Lung microvascular endothelial cell (primary cell): Measurements from ENCODE around the gene ZNF467. TPM values are rescaled to one million over a fixed set of nuclear protein-coding genes. Genes with fewer than 3 reads are reported as not detected.

Source experiments
- DNase-seq, 2 donors: peaks; one replicate each; pipeline versions ENCODE4 v3.0.0 to v3.0.0-alpha.2; 2010; ENCODE audit warnings: low read depth in 2 of 2
- total RNA-seq: library from RNA; depleted of rRNA; stranded (reverse); fragments of >200 nt; gene quantifications from 2 replicates; pipeline ENCODE4 v1.2.1, GENCODE V29; 2014

ZNF467 gene, protein sequence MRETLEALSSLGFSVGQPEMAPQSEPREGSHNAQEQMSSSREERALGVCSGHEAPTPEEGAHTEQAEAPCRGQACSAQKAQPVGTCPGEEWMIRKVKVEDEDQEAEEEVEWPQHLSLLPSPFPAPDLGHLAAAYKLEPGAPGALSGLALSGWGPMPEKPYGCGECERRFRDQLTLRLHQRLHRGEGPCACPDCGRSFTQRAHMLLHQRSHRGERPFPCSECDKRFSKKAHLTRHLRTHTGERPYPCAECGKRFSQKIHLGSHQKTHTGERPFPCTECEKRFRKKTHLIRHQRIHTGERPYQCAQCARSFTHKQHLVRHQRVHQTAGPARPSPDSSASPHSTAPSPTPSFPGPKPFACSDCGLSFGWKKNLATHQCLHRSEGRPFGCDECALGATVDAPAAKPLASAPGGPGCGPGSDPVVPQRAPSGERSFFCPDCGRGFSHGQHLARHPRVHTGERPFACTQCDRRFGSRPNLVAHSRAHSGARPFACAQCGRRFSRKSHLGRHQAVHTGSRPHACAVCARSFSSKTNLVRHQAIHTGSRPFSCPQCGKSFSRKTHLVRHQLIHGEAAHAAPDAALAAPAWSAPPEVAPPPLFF
- 5.0 and 6.3 TPM in 2 replicates for total RNA-seq

DNA sequence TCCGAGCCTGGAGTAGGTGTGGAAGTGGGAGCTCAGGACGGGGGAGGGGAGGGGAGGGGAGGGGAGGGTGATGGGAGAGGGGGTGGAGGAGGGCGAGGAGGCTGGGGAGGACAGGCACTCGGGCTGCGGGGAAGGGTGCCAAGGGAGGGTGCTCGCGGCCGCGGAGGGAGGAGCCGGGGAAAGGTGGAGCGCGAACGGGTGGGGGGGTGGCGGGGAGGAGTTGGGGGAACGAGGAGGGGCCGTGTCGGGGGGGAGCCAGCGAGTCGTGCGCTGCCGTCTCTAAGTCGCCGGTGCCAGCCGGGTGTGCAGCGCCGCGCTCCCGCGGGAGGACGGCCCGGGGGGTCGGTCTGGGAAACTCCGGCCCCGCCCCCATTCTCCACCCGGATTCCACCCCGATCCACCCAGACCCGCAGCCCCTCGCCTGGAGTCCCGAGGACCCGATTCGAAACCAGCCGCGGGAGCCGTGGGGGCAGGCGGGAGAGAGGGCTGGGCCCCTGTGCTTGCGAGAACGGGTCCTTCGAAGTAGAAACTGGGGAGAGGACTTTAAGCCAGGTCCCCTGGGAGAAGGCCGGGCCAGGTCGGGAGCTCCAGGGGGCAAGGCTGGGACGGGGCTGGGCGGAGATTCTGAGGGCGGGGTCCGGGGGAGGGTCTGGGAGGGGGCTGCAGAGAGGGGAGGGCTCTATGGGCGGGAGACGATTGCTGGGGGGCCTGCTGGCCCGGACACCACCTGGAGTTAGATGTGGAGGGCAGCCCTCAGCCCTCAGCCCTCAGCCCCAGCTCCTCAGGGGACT is at the start of gene ZNF467:
TSS of gene ZNF467 (minus strand) at position 143 of the 791 bp plus-strand sequence. CDS start 2,556 bp downstream, outside the sequence.
- peak; percentile 14 to 46 for DNase-seq

DNA sequence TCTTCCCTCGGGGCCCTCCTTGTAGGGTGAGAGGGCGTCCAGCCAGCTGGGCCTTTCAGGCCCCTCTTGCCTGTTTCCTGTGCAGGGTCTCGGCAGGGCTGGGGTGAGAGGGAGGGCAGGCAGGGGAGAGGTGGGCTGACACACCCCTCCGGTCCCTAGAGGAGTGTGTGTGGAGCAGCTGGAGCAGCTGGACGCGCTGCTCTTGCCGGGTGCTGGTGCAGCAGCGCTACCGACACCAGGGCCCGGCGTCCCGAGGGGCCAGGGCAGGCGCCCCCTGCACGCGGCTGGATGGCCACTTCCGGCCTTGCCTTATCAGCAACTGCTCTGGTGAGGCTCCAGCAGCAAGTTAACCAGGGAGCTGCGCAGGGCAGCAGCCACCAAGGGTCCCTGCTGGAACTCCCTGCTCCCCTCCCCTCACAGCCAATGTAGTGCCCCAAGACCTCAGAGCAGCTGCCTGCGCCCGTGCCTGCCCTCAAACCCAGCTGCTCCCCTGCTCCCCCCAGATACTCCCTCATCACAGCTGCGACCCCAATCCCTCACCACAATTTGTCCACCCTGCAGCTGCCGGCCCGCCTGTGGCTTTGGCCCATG is 49.1 kb upstream of the ZNF467 start:
- DNase-seq: no peak

DNA sequence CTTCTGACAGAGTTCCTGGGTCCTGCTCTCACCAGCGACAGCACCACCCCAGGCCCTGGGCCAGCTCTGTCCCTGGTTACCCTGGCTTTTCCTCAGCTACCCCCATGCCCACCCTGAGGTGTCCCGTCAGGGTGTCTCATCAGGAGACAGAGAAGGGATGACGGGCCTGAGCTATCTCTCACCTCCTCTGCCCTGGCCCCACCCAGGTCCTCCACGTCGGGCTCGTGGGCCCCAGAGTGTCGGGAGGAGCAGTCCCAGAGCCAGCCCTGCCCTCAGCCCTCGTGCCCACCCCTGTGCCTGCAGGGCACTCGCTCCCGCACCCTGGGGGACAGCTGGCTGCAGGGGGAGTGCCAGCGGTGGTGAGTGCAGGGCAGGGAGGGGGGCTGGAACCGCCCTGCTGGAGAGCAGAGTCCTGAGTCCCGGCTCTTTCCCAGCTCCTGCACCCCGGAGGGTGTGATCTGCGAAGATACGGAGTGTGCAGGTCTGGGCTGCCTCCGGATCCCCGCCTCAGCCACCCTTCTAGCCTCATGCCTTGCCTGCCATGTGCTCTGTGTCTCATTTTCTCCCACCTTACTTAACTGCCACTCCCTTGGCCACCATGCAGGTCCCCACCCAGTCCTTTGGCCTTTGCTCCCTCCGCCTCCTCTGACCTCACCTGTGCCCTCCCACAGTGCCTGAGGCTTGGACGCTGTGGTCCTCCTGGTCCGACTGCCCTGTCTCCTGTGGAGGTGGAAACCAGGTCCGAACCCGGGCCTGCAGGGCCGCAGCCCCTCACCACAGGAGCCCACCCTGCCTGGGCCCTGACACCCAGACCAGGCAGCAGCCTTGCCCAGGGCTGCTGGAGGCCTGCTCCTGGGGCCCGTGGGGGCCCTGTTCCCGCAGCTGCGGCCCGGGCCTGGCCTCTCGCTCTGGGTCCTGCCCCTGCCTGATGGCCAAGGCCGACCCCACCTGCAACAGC is 48.1 kb upstream of the ZNF467 start:
- no peak for DNase-seq

DNA sequence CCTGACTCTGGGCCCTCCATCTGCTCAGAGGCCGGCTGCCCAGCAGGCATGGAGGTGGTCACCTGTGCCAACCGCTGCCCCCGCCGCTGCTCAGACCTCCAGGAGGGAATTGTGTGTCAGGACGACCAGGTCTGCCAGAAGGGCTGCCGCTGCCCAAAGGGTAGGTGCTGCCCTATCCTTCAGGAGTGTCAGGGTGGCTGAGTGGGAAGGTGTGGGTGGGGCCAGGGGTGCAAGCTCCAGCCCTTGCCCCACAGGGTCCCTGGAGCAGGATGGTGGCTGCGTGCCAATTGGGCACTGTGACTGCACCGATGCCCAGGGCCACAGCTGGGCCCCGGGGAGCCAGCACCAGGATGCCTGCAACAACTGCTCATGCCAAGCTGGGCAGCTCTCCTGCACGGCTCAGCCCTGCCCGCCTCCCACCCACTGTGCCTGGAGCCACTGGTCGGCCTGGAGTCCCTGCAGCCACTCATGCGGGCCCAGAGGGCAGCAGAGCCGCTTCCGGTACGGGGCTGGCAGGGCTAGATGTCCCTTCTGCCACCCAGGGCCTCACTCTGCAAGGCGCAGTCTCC is 47.3 kb upstream of the ZNF467 start:
- no peak for DNase-seq

DNA sequence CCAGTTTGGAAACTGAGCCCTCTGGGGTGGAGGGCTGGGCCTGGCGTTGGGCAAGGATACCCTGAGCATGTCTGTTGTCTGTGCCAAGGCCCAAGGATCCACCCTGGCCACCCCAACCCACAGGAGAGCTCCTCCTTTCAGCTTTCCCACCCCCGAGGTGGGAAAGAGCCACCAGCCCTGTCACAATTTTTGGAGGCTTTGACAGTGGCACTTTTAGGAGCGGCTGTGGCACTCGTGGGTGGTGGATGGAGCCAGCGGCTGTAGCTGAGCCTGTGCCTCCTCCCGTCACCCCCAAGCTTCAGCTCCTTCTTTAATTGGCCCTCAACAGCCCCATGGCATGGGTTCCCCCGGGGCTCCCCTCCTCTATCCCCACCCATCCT is 46.6 kb upstream of the ZNF467 start:
- no peak for DNase-seq

DNA sequence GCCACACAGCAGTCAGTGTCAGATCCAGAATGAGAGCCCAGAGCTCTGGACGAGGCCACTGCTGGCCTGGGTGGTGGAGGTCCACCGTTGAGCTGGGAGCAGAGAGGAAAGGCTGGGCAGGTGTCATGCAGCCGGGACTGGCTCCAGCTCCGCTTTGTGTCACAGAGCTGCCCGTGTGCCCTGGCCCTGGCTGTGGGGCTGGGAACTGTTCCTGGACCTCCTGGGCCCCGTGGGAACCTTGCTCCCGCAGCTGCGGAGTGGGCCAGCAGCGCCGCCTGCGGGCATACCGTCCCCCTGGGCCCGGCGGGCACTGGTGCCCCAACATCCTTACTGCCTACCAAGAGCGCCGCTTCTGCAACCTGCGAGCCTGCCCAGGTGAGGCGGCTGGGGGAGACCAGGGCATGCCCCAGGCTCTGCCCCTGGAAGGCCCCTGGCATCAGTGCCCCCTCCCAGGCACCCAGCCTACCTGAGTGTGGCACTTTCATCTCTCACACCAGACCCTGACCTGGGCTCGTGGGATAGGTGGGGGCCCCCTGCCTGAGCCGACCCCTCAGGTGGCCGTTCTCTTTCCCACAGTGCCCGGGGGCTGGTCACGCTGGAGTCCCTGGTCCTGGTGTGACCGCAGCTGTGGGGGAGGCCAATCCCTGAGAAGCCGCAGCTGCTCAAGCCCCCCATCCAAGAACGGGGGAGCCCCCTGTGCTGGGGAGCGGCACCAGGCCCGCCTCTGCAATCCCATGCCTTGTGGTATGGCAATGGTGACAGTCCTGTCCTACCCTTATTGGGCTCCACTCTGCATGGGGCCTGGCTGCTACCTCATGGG is 46.0 kb upstream of the ZNF467 start:
- no peak for DNase-seq

DNA sequence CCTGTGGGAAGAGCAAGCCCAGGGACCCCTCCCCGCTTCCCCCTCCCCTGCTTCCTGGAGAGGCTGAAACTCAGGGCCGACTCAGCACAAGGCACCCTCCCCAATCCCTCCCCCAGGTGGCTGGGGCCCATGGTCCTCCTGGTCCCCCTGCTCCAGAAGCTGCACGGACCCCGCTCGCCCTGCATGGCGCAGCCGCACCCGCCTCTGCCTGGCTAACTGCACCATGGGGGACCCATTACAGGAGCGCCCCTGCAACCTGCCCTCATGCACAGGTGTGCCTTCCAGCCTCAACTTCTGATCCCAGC is 45.1 kb upstream of the ZNF467 start:
- no peak for DNase-seq

DNA sequence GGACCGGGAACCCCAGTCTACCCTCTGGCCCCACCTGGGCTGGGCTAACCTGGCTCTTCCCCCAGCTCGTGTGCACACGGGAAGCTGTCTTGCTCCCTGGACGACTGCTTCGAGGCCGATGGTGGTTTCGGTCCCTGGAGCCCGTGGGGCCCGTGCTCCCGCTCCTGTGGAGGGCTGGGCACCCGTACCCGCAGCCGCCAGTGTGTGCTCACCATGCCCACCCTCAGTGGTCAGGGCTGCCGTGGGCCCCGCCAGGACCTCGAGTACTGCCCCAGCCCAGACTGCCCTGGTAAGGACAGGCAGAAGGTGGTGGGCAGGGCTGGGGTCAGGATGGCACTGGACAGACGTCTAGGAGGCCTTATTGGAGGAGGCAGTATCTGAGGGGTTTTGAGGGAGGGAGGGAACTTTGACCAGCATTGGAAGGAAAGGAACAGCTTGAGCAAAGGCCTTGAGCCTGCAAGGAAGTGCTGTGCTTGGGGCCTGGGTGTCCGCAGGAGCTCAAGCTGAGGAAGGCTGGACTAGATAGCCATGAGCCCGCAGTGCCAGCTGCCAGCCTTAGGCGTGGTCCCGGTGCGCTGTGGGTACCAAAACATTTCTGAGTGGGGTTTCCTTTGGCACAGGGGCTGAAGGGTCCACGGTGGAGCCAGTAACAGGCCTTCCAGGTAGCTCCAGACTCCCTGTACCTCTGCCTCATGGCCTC is 44.6 kb upstream of the ZNF467 start:
- DNase-seq: no peak

DNA sequence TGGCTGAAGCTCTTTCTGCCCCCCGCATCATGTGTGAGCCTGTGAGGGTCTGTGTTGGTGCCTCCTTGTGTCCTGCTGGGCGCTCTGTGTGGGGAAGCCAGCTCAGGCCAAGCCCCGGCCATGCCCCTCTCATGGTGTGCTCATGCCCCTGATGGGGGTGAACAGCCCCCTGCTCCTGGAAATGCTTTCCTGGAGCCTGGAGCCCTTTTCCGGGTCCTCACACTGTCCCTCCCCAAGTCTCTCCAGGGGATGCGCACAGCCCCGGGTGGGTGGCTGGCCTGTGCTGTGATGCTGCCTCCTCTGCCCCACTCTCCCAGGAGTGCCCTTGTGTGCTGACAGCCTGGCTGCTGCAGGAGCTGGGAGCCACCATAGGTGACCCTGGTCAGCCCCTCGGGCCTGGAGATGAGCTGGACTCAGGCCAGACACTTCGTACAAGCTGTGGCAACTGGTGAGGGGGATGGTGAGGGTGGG is 43.9 kb upstream of the ZNF467 start:
- no peak for DNase-seq

DNA sequence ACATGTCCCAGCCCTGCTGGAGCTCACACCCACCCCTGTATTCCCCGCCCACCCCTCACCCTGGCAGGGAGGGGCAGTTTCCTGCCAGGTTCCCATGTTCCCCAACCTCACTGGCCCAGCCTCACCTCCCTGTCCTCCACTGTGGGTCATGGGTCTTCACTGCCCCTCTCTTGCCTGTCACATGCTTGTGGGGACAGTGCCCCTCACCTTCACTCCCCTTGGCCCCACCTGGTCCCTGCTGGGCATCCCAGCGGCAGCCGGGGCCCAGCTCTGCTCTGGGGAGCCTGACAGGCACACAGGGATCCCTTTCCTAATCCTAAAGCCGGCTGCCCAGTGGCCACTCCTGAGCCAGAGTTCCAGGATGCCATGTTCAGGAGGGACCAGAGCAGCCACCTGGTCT is 43.4 kb upstream of the ZNF467 start:
- DNase-seq: no peak

DNA sequence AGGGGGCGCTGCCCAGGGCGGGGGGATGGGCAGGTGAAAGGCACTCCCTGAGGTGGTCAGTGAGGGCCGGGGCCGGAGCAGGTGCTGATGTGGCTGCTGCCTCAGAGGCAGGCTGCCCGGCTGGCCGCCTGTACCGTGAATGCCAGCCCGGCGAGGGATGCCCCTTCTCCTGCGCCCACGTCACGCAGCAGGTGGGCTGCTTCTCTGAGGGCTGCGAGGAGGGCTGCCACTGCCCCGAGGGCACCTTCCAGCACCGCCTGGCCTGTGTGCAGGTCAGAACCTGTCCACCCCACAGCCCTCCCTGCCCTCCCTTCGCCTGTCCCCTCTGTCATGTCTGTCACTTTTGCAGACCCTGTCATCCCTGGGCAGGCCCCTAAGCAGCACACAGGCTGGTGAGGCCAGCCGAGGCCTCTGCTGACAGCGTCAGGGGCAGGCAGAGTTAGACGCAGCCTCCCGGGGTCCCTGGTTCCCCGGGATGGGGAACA is 42.9 kb upstream of the ZNF467 start:
- DNase-seq: no peak

DNA sequence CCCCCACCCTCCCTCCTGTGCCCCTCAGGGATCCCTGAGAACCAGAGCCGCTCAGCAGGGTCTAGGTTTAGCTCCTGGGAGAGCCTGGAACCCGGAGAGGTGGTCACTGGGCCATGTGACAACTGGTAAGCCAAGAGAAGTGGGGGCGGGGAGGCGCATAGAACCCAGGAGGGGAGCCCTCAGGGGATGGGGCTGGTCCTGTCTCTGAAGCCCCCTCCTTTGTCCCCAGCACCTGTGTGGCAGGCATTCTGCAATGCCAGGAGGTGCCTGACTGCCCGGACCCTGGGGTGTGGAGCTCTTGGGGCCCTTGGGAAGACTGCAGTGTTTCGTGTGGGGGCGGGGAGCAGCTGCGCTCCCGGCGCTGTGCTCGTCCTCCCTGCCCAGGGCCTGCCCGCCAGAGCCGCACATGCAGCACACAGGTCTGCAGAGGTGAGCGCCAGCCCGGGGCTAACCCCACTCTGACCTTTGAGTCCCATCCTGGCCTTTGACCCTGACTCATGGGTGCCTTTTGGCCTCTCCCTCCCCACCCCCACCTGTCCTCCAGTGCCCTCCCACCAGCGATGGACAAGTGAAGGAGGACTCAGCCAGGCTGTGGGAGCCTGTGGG is 42.4 kb upstream of the ZNF467 start:
- no peak for DNase-seq

DNA sequence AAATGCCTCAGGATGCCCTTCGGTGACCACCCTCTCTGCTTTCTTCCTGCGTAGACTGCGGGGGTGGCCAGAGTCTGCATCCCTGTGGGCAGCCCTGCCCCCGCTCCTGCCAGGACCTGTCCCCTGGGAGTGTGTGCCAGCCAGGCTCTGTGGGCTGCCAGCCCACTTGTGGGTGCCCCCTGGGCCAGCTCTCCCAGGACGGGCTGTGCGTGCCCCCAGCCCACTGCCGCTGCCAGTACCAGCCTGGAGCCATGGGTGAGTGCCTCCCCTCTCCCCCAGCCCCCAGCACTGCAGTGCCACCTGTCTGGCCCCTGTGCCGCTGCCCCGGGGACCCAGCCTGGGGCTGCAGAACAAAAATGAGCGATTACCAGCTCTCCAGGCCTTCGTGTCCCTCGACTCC is 41.7 kb upstream of the ZNF467 start:
- no peak for DNase-seq

DNA sequence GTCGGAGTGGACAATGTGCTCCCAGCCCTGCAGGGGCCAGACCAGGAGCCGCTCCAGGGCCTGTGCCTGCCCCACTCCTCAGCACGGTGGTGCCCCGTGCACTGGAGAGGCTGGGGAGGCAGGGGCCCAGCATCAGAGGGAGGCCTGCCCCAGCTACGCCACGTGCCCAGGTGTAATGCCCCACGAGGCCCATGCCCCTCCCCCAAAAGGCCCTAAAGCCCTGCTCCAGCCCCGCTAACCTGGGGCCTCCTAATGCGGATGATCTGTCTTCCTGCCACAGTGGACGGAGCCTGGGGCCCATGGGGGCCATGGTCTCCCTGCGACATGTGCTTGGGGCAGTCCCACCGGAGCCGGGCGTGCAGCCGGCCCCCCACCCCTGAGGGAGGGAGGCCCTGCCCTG is 41.1 kb upstream of the ZNF467 start:
- DNase-seq: no peak

DNA sequence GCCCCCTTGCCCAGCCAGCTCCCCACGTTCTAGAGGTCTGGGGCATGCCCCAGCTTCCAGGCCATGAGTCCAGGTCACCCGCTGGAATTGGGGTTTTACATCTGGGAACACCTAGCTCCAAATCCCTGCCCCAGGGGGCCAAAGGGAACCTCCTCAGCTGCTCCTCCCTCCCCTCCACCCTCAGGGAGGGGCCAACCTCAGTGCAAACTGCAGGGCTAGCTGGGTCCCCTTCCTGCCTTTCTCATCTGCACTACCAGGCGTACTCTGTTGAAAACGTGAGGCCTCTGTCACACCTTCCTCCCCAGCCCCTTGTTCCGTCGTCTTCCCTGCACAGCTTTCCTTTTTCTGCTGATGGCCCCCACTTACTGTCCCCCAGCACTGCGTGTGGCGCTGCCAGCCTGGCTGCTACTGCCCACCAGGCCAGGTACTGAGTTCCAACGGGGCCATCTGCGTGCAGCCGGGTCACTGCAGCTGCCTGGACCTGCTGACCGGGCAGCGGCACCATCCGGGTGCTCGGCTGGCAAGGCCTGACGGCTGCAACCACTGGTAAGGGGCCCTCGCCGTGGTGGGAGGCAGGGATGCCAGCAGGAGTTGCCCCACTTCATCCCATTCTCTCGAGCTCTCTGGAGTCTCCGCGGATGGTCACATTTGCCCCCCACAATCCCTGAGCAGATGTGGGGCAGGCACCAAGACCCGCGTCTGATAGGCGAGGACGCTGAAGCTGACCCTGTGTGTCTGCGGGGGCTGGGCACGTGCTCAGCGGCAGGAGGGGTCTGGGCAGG is 40.1 kb upstream of the ZNF467 start:
- no peak for DNase-seq

DNA sequence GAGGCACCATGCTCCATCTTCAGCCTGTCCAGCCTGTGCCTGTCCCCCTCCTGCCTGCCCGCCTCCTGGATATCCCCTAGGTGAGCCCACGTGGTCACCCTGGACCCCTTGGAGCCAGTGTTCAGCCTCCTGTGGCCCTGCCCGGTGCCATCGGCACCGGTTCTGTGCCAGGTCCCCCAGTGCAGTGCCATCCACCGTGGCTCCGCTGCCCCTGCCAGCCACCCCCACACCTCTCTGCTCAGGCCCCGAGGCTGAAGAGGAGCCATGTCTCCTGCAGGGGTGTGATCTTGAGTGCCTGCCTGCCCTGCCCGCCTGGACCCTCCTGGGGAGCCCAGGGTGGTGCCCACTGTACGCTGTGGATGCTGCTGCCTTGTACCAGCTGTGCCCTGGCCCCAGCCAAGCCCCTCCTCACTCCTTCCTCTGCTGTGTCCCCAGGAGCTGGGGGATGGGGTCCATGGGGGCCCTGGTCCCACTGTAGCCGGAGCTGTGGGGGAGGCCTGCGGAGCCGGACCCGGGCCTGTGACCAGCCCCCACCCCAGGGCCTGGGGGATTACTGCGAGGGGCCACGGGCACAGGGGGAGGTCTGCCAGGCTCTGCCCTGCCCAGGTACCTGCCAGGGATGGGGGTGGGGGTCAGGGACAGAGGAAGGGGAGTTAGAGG is 38.6 kb upstream of the ZNF467 start:
- DNase-seq: no peak

DNA sequence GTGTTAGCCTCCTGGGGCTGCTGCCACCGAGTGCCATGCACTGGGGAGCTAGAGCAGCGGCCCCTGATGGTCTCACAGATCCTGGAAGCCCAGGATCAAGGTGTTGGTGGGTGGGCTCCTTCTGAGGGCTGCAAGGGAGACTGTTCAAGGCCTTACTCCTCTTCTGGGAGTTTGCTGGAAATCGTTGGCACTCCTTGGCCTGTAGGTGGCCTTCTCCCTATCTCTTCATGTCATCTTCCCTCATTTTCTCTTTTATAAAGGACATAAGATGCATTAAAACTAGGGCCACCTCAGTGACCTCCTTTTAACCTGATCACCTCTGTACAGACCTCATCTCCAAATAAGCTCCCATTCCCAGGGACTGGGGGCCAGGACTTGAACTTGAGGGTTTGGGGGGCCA is 37.8 kb upstream of the ZNF467 start:
- no peak for DNase-seq
